GM08714 (cell line): ENCODE measurements around the gene TPPP.

ENCODE experiments used
- H3K4me3 ChIP-seq: fragments of 200-500 bp; sonication (Bioruptor generic); 2 replicates; pipeline ENCODE4 v1.5.1; 2014; ENCODE audit warnings: mild to moderate bottlenecking, low read length, inconsistent platforms
- ZNF274 ChIP-seq: IDR thresholded peaks from 2 replicates; pipeline ENCODE4 v1.6.1; 2012; ENCODE audit warnings: mild to moderate bottlenecking, low read depth, low read length

TPPP gene

DNA sequence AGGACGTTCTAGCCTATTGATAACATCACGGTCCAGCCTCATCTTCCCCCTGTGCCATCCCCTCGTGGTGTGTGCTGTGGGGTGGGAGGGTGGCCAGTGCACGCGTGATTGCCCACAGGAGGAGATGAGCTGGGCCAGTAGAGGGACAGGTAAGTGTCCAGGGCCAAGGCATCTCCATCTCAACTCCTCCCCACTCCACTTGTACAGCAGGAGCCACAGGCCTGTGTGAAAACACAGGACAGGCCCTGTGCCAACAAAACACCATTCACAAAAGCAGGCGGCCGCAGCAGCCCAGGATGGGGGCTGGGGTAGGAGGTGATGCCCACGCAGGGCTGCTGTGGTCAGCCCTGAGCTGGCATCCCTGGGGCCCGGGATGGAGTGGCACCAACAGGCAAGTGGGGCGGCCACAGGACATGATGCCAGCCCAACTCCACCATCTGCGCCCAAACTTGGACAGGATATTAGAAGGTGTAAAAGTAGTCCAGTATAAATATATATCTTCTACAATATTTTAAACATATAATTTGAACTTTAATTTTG is 32.6 kb downstream of the TPPP start:
- TF ChIP-seq ZNF274: no peak
- no peak overlapping the region for H3K4me3 ChIP-seq

DNA sequence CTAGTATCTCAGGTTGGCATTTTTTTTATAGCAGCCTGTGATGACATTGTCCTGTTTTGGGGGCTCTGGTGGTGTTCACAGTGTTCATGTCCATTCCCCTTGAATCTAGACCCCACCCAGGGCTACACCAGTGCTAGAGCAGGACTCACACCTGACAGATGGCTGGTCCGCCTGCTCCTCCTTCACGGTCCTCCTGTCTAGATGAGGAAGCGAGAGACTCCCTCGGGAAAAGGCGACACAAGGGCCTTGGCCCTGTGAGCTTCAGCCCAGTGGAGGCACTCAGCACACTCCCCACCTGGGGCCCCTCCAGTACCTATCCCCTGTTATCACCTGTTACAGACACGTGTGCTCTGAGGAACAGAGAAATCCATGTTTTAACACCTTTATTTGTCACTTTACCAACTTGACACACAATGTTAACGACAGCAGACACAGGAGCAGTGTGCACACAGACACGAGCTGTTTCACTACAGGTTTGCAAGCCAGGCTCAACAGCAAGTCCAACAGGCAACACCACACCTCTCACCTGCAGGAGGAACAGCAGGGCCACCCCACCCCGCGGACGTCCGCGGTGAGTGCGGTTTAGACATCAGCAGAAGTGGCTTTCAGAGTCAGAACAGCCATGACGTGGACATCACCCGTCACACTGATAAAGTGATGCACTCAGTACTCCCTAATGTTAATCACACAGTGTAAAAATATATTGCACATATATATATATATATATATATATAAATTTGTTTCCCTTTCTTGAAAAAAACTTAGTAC is 33.5 kb downstream of the TPPP start:
- no peak overlapping the region for H3K4me3 ChIP-seq
- no peak for TF ChIP-seq ZNF274

DNA sequence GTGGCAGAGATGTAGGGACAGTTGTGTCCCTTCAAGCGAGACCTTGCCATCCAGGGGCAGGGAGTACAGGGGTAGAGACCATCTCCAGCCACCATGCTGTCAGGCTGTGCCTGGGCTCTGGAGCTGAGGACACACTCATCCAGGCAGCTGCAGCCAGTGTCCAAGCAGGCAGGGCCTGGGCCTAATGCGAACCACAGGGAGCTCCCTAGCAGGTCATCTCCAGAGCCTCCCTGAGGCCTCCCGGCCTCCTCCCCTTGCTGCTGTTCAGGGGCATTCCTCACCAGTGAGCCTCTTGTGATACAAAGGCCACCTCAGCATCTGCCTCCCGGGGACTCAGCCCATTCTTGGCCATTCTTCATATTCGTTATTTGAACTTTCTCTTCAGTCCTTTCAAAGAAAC is 35.0 kb downstream of the TPPP start:
- H3K4me3 ChIP-seq: no peak overlapping the region
- TF ChIP-seq ZNF274: no peak

DNA sequence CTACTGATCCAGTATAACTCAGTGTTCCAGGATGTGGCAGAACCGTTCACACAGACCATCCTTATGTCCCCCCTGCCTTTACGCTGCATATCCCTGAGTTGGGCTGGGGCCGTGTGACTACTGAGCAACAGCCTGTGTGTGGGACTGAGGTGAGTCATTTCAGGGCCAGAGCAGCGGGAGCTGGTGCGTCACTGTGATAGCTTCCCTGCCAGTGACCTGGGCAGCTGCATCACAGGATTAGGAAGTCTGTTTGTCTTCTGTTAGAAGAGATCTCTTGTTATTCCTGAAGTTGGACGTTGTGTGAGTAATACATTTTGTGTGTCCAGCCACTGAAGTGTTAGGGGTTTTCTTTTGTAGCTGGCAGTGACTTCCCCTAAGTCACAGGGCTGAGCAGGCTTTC is 35.6 kb downstream of the TPPP start:
- TF ChIP-seq ZNF274: no peak

DNA sequence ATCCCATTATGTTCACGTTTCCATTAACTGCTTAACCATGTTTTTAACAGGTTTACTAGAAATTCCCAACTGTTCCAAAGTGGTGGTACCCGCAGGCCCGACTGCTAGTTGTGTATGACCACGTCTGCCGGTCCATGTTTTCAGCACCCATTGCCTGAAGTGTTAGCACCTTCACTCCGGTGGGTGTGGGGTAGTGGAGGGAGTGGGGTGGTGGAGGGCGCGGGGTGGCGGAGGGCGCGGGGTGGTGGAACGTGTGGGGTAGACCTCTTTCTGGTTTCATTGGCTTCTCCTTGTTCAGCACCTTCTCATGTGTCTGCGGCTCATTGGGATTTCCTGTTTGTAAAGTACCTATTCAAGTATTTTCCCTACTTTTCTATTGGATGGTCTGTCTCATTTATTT is 37.7 kb downstream of the TPPP start:
- no peak overlapping the region for H3K4me3 ChIP-seq
- TF ChIP-seq ZNF274: no peak

More for the DNA sequence above, 35.6 kb downstream of the TPPP start:
- no peak overlapping the region for H3K4me3 ChIP-seq

DNA sequence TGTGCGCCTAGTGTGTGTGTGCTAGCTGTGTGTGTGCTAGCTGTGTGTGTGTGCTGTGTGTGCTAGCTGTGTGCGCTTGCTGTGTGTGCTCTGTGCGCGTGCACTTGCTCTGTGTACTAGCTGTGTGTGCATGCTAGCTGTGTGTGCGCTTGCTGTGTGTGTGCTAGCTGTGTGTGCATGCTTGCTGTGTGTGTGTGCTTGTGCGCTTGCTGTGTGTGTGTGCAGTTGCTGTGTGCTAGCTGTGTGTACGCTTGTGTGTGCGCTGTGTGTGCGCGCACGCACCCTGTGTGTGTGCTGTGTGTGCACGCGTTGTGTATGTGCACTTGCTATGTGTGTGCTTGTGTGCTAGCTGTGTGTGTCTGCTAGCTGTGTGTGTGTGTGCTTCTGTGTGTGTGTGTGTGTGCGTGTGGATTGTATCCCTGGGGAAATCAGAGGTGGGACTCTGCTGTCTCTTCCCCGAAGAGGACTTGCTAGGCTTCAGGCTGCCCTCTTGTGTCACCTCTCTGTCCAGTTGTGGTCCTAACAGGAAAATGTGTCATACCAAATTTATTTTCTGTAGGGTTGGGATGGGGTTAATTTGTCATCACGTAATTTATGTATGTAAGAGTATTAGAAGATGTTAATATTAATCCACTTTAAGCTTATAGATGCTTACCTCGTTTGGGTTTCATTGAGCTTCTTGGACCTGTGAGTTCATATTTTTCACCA is 38.9 kb downstream of the TPPP start:
- TF ChIP-seq ZNF274: no peak
- no peak overlapping the region for H3K4me3 ChIP-seq

DNA sequence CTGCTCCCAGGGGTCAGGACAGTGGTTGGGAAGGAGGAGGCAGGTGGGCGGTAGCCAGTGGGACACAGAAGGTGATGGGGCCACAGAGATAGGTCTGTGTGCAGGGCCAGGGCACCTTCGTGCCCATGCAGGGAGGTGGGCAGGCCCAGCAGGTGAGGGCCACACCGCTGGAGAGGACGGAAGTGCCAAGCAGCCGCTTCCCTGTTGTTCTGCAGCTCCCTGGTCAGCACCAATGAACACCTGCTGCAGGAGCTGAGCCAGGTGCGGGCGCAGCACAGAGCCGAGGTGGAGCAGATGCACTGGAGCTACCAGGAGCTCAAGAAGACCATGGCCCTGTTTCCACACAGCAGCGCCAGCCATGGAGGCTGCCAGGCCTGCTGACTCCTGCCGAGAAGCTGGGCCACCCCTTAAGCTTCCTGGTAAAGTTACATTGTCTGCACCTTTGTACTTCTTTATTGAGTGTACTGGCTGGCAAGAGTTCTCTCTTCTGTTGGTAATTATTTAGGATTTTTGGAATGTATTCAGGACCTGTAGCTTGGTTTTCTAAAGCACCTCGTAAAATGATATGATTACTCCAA is 40.3 kb downstream of the TPPP start:
- no peak for TF ChIP-seq ZNF274
- no peak overlapping the region for H3K4me3 ChIP-seq

DNA sequence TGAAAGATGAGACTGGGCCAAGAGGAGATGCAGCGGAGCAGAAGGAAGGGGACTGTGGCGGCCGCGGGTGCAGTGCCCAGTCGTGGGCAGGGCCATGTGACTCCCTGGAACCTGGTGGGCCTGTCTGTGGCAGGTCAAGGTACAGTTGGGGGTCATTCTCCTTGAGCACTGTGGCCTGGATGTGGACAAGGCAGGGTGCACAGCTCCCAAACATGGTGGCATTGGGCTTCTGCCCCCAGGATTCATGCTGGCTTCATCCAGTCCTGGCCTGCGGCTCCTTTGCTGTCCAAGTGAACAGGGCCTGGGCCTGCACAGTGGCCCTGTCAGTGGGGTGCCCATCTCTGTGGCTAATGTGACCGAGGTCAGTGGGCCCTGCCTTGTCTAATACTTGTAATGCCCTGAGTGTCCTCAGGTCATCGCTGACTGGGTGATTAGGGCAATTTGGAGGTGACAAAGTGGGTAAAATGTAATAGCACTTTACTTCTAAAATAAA is 41.1 kb downstream of the TPPP start:
- H3K4me3 ChIP-seq: no peak overlapping the region
- TF ChIP-seq ZNF274: no peak

DNA sequence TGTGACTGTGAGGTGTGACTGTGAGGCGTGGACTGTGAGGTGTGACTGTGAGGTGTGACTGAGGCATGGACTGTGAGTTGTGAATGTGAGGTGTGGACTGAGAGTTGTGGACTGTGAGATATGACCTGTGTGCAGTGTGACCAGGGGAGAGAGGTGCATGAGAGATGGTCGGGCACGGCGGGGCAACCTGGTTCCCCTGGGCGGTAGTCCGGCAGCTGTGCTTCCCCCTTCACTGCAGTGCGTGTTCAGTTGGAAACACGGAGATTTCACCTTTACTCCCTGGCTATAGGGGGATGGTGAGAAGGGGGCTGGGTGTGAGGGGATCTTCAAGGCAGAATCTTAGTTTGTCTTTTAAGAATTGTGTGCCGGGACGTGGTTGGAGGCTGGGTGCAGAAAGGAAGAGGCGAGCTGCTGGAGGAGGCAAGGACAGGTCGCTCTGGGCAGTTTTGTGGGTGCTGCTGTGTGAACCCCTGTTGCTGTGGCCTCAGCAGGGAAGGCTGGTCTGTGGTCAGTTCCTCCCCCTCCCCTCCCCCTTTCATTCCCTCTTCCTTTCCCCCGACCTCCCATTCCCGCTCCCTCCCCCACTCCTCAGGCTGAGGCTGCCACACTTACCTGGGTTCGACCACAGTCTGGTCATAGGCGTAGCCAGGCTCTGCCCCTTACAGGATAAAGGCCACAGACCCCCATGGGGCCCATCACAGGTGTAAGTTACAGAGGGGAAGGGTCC is 41.7 kb downstream of the TPPP start:
- no peak for TF ChIP-seq ZNF274
- H3K4me3 ChIP-seq: no peak overlapping the region

DNA sequence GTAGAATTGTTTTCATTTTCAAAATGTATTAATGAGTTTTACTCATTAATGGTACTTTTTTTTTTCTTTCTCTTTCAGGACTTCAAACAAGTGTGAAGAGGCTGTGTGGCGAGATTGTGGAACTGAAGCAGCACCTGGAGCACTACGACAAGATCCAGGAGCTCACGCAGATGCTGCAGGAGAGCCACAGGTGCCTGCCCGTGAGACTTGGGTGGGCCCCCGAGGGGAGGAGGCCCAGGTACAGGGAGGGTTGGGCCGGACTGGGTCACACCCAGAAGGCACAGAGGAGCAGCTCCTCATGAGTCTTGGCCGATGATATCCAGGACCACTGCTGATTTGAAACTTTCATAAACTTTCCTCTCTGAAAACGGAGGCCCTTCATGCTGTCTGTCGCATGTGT is 45.4 kb downstream of the TPPP start:
- no peak overlapping the region for H3K4me3 ChIP-seq
- TF ChIP-seq ZNF274: no peak

DNA sequence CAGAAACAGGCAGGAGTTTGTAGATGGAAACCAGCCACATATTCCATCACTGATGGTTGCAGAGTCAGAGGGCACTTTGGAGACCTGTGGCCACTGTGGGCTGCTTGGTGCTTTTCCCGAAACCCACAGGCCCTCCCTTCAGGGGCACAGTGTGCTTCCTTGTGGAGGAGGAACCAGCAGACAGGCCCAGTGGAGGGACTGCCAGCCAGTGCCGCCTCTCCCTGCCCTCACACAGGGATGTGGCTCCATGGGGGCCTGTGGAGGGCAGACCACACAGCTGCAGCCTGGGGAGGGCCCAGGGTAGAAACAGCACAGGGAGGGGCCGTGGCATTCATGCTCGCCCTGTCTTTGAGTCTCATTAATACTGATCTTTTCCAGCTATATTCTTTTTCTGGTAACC is 45.8 kb downstream of the TPPP start:
- TF ChIP-seq ZNF274: no peak

DNA sequence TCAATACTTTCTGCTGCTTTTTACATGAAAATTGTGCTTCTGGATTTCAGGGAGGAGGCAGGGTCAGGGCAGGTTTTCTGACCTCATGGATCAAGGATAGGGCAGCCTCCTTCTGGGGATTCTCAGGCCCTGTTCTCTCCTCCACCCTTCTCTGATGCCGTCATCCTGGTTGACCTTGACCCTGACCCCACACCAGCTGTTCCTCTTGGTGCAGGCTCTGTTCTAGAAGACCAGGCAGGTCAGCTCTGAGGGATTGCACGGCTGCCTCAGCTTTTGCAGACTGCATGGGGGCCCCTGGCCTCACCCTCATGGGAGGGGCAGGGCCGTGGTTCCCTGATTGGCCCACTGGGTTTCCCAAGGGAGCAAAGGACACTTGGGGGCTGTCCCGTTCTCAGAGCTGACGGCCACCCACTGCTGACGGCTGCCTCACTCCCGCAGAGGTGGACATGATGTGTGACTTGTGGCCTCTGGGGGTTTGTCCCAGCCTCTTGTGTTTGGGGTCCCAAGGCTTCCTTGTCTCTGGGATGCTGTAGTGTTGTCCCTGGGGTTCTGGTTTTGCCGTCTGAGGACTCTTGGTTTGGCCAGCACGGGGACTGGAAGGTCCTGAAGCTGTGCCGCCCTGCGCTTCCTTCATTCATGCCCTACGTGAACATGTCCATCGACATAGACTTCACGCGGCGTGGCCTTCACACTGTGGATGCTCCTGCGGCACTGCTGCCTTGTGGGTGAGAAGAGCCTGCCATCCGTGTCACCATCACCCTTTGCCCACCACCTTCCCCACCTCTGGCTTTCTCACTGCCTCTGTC is 46.6 kb downstream of the TPPP start:
- no peak for TF ChIP-seq ZNF274
- no peak overlapping the region for H3K4me3 ChIP-seq

More for the DNA sequence above, 45.8 kb downstream of the TPPP start:
- no peak overlapping the region for H3K4me3 ChIP-seq

DNA sequence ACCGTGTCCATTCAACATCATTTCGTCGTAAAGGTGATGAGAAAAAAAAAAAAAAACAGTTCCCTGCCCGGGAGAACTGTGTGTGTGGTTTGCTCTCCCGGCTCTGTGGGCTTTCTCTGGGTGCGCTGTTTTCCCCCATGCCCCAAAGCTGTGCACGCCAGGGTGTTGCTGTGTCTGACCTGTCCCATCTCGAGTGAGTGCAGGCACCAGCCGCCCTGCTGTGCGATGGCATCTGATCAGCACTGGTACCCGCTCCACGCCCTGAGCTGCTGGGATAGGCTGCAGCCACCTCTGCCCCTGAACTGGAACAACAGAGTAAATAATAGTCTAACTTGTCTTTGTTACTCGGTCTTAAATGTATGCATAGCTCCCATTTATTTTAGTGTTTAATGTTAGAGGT is 47.7 kb downstream of the TPPP start:
- no peak for TF ChIP-seq ZNF274
- H3K4me3 ChIP-seq: no peak overlapping the region

DNA sequence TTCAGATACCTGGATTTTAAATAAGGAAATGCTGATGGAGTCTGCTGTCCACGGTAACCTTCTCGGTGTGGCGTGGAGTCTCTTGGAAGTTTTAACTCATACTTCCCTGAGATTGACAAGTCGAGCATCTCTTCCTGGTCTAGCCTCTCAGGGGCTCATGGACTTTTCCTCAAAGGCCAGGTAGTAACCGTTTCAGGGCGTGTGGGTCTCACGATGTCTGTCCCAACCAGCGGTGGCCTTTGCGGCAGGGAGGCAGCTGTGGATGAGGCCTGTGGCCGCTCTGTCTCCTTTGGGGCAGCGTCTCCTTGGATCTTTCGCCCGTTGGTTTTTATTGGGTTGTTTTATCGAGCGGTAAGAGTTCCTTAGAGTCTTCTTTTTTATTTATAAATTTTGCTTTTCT is 48.2 kb downstream of the TPPP start:
- no peak overlapping the region for H3K4me3 ChIP-seq
- TF ChIP-seq ZNF274: no peak
